DLD1 (cell line): ENCODE measurements around the gene GAB2.
"Not testable (repeated sequence)": the region's sequence is repeated elsewhere in the genome, so short reads cannot be mapped to it uniquely, and the experiment has no call there.

ENCODE experiments used
- in situ Hi-C: cut with HindIII; loops from 2 replicates; pipeline ENCODE4 v1.10.0; 2017; ENCODE audit warnings: low sequenced_read_pairs

The GAB2 gene

DNA sequence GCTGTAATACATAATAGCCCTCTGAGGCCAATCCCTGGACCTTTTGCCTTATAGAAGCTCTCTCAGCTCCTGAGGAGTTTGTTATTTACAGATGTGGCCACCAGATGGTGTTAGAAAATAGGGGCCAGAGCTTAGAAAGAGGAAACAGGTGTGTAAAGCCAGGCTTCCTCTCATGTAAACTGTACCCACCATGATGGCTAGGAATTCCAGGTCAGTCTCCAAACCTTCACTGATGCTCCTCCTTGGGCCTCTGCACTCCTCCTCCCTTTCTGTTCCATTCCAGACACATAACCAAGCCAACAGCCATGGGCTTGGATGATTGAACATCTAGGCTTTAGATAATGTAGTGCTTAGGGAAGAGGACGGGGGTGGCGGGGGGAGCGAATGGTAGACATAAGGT lies 189.2 kb downstream of the GAB2 start:
- in situ Hi-C loops, result no loop called here

GRCh38 chr11:78227921-78228320 lies 189.7 kb downstream of the GAB2 start:
- in situ Hi-C loops, result no loop called here

DNA sequence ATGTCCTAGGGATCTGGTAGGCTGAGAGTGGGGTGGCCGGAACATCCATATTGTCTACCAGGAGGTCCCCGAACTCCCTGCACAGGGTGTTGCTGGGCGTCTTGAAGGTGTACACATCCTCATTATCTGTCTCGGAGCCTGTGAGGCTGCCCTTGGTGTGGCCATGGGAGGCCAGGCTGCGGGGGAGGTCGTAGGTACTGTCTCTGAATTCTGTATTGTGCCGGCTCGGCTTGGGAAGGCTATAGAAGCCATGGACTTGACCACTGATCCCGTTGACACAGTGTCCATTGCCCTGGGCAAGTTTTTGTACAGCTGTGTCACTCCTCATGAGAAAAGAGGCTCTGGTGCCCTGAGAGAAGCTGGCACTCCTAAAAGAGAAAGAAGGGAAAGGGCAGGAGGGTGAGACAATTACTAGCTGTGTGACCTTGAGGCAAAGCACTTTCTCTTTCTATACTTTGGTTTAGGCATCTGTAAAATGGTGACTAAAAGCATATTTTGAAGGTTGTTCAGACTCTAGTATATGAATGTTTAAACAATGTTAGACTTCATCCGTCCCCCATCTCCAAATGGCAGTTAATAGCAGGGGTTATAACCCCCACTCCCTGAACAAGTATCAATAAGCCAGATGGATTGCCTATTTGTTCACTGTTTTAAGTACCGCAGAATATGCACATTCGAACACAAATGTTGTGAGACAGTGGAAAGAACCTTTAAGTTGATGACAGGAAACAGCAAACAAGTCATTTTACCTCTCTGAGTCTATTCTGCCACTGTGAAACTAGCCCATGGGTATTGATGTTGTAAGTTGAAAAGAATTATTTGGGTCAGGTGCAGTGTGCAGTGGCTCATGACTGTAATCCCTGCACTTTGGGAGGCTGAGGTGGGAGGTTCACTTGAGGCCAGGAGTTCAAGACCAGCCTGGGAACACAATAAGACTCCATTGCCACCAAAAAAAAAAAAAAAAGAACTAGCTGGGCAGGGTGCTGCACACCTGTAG lies 190.6 kb downstream of the GAB2 start:
- in situ Hi-C loops, result no loop called here

DNA sequence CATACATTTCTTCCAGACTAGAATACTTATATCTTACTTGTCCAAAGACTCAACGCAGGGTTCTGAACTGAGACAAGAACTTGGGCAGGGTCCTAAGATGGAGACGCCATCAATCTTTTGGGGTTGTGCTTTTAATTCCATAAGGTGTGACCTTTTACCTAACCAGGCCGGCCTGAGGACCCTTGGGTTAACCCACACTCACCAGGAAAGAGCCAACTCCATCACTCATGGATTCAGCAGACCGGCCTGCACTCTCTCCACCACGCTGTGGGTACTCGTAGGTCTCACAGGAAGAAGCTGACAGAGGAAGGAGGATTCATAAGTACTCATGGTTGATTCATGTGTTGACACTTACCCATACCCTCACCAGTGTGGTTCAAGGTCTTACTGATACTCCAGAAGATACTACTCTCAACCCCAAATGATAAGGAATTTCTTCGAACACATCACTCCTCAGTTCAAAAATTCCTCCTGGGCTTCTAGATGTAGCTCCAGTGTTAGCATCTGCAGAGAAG lies 192.7 kb downstream of the GAB2 start:
- in situ Hi-C loops, result no loop called here

- in situ Hi-C loops, result no loop called here
These were observed 193.1 kb downstream of the GAB2 start for GRCh38 chr11:78224506-78224905.

DNA sequence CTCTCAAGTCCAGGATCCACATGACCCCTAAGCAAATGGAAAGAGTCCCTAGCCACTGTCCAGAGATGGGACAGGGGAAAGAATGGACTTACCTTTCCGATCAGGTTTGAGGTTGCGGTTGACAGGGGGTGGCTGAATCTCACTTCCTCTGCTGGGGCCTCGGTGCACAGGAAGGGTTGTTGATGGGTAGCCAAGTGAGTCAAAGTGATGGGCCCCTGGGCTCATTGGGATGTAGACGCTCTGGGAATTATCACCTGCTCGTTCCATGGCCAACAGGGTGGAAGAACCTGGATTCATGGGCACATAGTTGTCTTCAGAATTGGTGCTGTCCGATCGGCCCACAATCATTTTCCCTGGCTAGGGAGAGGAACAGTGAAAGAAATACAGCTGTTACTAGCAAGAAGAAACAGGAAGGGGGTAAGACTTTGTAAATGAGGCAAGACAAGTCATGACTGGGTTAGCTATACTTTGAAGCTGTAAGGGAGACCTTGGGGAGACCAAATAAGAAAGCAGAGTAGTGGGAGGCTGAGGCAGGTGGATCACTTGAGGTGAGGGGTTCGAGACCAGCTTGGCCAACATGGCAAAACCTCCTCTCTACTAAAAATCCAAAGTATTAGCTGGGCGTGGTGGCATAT lies 194.2 kb downstream of the GAB2 start:
- in situ Hi-C loops, result no loop called here

GRCh38 chr11:78222726-78223125 lies 194.9 kb downstream of the GAB2 start:
- in situ Hi-C loops, result not testable (repeated sequence)

DNA sequence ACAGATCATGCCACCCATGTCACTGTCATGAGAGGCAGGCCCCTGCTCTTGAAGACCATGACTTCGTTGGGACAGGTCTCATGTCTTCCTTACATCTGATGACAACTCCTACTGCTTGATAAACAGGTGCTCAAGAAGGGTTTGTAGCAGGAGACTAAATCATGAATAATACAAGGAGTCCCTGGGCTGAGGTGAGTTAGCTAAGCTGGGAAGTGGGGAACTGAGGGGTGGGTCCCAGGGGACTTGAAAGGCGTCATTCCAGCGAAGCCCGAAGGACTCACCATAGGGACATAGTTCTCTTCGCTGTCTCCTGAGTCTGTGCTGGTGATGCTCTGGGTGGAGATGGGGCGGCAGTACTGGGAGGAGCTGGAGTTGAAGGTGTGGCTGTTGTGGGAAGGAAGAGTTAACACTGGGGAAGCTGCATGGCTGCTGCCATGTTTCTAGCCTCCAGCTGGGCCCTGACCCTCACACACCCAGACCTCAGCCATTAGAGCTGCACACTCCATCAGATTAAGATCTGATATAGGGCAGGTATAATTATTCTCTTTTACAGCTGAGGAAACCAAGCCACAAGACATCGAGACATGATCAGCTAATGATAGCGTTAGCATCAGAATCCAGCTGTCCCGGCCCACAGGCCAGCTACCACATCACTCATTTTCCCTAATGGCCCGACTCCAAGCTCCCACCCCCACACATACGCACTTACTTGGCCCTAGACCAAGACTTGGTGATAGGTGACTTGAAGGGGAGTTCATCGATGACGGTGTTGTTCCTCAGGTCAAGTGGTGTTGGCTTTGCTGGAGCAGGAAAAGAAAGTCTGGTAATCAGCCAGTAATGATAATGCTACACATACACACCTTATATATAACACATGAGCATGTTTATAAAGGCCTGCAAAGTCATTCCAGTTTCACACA lies 196.0 kb downstream of the GAB2 start:
- in situ Hi-C loops, result no loop called here

DNA sequence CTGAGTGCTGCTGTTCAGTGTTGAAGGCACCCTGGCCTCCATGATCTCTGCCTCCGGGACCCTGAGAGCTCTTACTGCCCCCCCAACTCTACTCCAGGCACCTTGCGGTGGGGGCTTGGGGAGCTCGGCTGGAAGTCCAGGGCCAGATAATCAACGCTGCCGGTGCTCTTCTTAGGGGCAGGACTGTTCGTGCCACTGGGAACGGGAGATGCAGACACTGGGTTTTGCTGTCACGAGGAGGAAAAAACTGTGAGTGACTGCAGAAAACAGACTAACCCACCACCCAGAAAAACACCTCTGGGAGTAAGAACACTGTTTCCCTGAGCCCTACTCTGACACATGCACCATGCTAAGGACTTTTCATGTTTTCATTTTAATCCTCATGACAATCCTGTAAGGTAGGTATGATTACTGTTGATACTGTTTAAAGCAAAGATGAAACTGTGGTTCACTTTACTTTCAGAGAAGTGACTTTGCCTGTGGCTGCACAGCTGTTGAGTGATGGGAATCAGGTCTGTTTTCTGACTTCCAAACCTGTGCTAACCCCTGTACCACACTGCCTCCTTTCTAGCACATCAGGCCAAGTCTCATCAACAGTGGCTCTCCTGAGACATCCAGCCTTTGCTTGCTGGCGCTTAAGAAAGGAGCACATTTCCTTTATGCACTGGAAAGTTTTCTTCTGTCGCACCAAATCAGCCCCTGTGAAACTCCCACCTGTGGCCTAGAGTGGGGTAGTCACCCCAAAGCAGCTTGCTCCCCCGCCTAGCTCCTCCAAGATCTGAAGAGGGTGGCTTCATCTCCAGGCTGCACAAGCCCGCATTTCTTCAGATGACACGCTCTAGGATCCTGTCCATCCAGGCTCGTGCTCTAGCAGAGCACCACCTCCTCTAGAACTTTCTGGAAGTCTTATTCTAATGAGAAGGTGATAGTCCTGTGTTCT lies 197.1 kb downstream of the GAB2 start:
- in situ Hi-C loops, result no loop called here

DNA sequence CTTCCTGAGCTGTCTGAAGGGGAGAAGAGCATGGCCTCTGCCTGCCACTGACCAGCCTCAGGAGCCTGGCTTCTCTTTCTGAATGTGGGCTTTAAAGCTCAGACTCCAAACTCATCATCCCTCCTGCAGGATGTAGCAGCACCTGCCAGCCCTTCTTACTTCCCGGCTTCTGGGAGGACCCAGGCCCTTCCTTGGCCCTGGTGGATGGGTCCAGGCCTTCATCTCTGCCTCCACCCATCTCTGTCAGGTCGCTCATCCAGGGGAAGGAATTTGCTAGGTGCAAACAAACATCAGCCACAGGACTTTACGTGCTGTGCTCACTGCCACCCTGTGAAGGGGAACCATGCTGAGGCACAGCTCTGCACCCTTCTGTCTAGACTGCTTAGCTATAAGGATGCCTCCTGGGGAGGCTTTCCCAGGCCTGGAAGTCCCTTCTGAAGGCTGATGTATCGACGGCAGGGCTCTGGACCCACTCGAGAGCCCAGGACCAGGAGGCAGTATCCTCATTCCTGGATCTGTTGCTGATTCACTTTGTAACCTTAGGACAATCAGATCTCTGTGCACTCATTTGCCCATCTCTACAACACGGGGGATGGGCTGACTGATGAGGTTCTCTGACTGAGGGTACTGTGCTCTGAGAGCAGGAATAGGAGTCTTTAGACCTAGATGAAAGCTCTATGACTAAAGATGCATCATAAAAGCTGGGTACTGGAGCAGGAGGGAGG lies 198.0 kb downstream of the GAB2 start:
- in situ Hi-C loops, result no loop called here

- in situ Hi-C loops, result no loop called here
These were observed 198.7 kb downstream of the GAB2 start for GRCh38 chr11:78218707-78219492.

DNA sequence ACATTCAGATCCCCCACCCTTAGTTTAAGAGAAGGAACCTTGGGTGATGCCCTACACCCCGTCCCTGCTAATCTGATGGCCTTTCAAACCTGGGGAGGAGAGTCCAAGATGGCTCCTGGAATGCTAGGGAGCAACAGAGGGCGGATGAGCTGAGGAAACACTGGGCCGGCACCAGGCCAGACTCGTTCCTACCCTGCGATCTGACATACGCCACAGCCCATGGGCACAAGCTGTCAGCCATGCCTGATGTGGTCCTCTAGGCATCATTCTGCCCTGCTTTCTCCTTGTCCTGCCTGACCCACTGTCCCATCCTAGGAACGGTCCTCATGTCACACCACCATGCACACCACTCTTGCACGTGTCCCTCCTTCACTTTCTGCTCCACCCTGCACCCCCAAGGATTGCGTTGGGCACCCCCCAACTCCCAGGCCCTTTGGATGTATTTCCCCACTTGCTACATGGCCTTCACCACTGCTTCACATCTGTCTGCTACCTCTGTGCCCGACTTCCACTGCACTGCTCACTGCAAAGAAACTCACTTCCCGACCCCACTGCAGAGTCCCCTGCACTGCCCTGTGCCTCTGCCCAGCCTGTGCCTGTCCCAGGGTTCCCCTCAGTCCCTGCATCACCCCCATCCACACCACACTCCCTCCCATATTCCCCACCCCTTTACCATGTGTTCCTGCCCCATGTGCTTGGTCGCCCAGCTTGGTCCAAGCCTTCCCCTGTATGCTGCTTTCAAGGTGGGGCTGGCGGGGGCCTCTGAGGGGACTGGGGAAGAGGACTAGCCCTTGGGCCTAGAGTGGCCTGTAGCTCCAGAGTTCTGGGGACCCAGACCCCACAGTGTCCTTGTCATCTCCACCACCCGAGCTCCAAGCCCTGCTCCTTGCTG lies 199.7 kb downstream of the GAB2 start:
- in situ Hi-C loops, result no loop called here

- in situ Hi-C loops, result no loop called here
These were observed 200.9 kb downstream of the GAB2 start for GRCh38 chr11:78216571-78217287.

DNA sequence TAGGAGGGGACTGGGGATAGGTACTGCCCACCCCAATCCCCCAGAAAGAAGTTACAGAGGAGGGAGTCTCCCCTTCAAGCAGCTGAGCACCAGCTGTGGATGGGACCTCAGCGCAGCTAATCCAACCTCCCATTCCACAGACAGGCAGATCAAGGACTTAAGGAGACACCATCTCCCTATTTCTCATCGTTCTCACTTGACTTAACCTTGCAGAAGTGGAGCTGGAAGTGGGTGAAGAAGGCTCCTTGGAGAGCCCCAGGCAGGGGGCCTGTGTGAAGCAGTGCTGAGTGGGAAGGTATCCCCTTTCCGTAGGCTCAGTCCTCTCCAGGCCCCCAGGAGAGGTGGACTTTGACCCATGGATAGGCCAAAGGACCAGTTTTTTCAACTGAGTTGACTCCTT lies 201.6 kb downstream of the GAB2 start:
- in situ Hi-C loops, result no loop called here

DNA sequence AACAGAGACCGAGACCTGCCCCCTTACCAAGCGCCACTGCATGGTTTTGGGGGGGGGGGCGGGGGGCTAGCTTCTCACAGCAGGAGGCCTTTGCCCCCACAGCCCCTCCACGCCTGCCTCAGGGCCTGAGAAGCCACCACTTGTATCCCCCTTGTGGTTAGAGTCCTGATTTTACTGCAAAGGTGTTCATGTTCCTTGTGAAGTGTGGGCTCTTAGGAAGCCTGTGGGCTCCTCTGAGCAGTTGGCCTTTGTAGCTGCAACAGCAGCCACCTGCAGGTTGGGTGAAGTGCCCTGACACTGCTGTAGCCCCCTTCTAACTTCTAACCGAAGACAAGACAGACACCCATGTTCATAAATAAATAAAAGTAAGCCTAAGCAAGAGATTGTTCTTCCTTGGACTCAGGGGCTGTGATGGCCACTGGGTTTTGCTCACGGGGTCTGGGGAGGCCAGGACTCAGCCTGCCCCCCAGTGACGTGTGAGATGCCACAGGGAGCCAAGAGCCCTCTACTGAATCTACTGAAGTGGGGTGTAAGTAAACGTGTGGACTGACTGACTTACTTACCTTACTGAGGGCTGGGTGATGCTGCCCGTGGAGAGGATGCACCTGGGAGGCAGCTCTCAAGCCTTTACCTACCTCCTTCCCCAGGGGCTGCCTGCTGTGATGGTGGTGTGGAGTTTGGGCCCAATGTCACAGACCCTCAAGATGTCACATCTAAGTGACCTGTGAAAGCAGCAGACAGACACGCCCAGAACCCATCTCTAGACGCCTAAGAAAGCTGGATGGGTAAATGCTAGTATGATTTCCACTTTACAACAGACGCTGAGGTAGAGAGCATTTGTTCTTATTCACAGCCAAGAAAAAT lies 203.1 kb downstream of the GAB2 start:
- in situ Hi-C loops, result no loop called here
